ENCODE data around the gene PACRG. TPM values are rescaled to one million over a fixed set of nuclear protein-coding genes. Genes with fewer than 3 reads are reported as not detected.

PACRG gene
- total RNA-seq, 5 donors from 2014 or later (not counting 1 experiment from before 2014, with no cell fraction given) = 0.20 to 3.0 (median 1.2) TPM; not detected in 1

GRCh38 chr6:162712694-162713093 lies 15.1 kb upstream of the PACRG start:
- Histone ChIP-seq H3K27me3 (replicated peaks in 1 of 2; ENCODE audit: control insufficient read depth in 2 of 2, extremely low read depth in 1 of 2, insufficient read depth in 2 of 2, low read length in 1 of 2) (no peaks in the 10 kb centered on the region), H3K36me3 (ENCODE audit: control insufficient read depth in 2 of 2, extremely low read depth in 1 of 2, insufficient read depth in 1 of 2, low read length in 1 of 2) (no peaks in the 10 kb centered on the region), H3K27ac (ENCODE audit: low read length) (no peak overlapping the region), H3K4me1 (ENCODE audit: control insufficient read depth in 1 of 2, extremely low read depth in 1 of 2, insufficient read depth in 2 of 2, low read length in 2 of 2) (no peaks in the 10 kb centered on the region), H3K4me3 (ENCODE audit: control insufficient read depth in 1 of 2, extremely low read depth in 1 of 2, low read length in 1 of 2) (no peak overlapping the region), H3K9me3 (no peaks in the 10 kb centered on the region)
- ATAC-seq (replicated peaks in 1 of 4) (no peak), DNase-seq (no peak)
- no peak overlapping the region for H3K27ac Mint-ChIP-seq
- H3K27me3 Mint-ChIP-seq = no peaks in the 10 kb centered on the region
- no peak overlapping the region for H3K4me3 Mint-ChIP-seq
- CTCF ChIA-PET = no interaction called here
- H3K9me3 Mint-ChIP-seq = peaks cover 0 to 3% (median 0%) of the 10 kb centered on the region in 3 donors
- POLR2A ChIA-PET = no interaction called here
- peaks cover 17% of the 10 kb centered on the region for H3K36me3 Mint-ChIP-seq
- WGBS (ENCODE audit: insufficient coverage) = no CpG with 5 or more reads among the region's 2 CpGs
- H3K4me1 Mint-ChIP-seq = peaks cover 0 to 6% (median 0%) of the 10 kb centered on the region in 3 donors

- no peaks in the 10 kb centered on the region for H3K36me3 ChIP-seq (ENCODE audit: control insufficient read depth in 2 of 2, extremely low read depth in 1 of 2, insufficient read depth in 1 of 2, low read length in 1 of 2)
- ChIA-PET POLR2A (no interaction called here), CTCF (no interaction called here)
- 77% methylated on average over 4 of the region's 13 CpGs for WGBS (ENCODE audit: insufficient coverage)
- no peaks in the 10 kb centered on the region for H3K27me3 Mint-ChIP-seq
- H3K27ac Mint-ChIP-seq = no peak overlapping the region
- DNase-seq (no peak), ATAC-seq (replicated peaks in 1 of 4) (no peak)
- no peaks in the 10 kb centered on the region for H3K4me1 ChIP-seq (ENCODE audit: control insufficient read depth in 1 of 2, extremely low read depth in 1 of 2, insufficient read depth in 2 of 2, low read length in 2 of 2)
- H3K27ac ChIP-seq (ENCODE audit: low read length) = no peak overlapping the region
- peaks cover 0 to 6% (median 0%) of the 10 kb centered on the region in 3 donors for H3K4me1 Mint-ChIP-seq
- no peak overlapping the region for H3K4me3 Mint-ChIP-seq
- no peaks in the 10 kb centered on the region for H3K27me3 ChIP-seq (replicated peaks in 1 of 2; ENCODE audit: control insufficient read depth in 2 of 2, extremely low read depth in 1 of 2, insufficient read depth in 2 of 2, low read length in 1 of 2)
- peaks cover 0 to 6% (median 3%) of the 10 kb centered on the region in 3 donors for H3K9me3 Mint-ChIP-seq
- H3K9me3 ChIP-seq = no peaks in the 10 kb centered on the region
- no peak overlapping the region for H3K4me3 ChIP-seq (ENCODE audit: control insufficient read depth in 1 of 2, extremely low read depth in 1 of 2, low read length in 1 of 2)
- H3K36me3 Mint-ChIP-seq = peaks cover 18% of the 10 kb centered on the region
These were observed 13.6 kb upstream of the PACRG start for GRCh38 chr6:162713974-162714780.

- Mint-ChIP-seq H3K36me3 (peaks cover 14% of the 10 kb centered on the region), H3K9me3 (peaks cover 0 to 6% (median 3%) of the 10 kb centered on the region in 3 donors), H3K4me3 (no peak overlapping the region), H3K27me3 (no peaks in the 10 kb centered on the region), H3K27ac (no peak overlapping the region), H3K4me1 (peaks cover 0 to 6% (median 0%) of the 10 kb centered on the region in 3 donors)
- H3K9me3 ChIP-seq = no peaks in the 10 kb centered on the region
- no peak overlapping the region for H3K27ac ChIP-seq (ENCODE audit: low read length)
- 94% methylated on average over 6 of the region's 6 CpGs for WGBS (ENCODE audit: insufficient coverage)
- DNase-seq = no peak
- ChIA-PET CTCF (no interaction called here), POLR2A (no interaction called here)
- H3K27me3 ChIP-seq (replicated peaks in 1 of 2; ENCODE audit: control insufficient read depth in 2 of 2, extremely low read depth in 1 of 2, insufficient read depth in 2 of 2, low read length in 1 of 2) = no peaks in the 10 kb centered on the region
- ATAC-seq (replicated peaks in 1 of 4) = no peak
- no peaks in the 10 kb centered on the region for H3K36me3 ChIP-seq (ENCODE audit: control insufficient read depth in 2 of 2, extremely low read depth in 1 of 2, insufficient read depth in 1 of 2, low read length in 1 of 2)
- H3K4me1 ChIP-seq (ENCODE audit: control insufficient read depth in 1 of 2, extremely low read depth in 1 of 2, insufficient read depth in 2 of 2, low read length in 2 of 2) = no peaks in the 10 kb centered on the region
- no peak overlapping the region for H3K4me3 ChIP-seq (ENCODE audit: control insufficient read depth in 1 of 2, extremely low read depth in 1 of 2, low read length in 1 of 2)
These were observed 12.2 kb upstream of the PACRG start for GRCh38 chr6:162715601-162716000.

- peaks cover 8% of the 10 kb centered on the region for H3K36me3 Mint-ChIP-seq
- no peaks in the 10 kb centered on the region for H3K27me3 Mint-ChIP-seq
- H3K4me1 Mint-ChIP-seq = peaks cover 0 to 12% (median 0%) of the 10 kb centered on the region in 3 donors
- no peak overlapping the region for H3K27ac Mint-ChIP-seq
- Histone ChIP-seq H3K27me3 (replicated peaks in 1 of 2; ENCODE audit: control insufficient read depth in 2 of 2, extremely low read depth in 1 of 2, insufficient read depth in 2 of 2, low read length in 1 of 2) (no peaks in the 10 kb centered on the region), H3K36me3 (ENCODE audit: control insufficient read depth in 2 of 2, extremely low read depth in 1 of 2, insufficient read depth in 1 of 2, low read length in 1 of 2) (no peaks in the 10 kb centered on the region), H3K4me3 (ENCODE audit: control insufficient read depth in 1 of 2, extremely low read depth in 1 of 2, low read length in 1 of 2) (no peak overlapping the region), H3K27ac (ENCODE audit: low read length) (no peak overlapping the region), H3K9me3 (no peaks in the 10 kb centered on the region), H3K4me1 (ENCODE audit: control insufficient read depth in 1 of 2, extremely low read depth in 1 of 2, insufficient read depth in 2 of 2, low read length in 2 of 2) (no peaks in the 10 kb centered on the region)
- no peak overlapping the region for H3K4me3 Mint-ChIP-seq
- no peak for ATAC-seq (replicated peaks in 1 of 4)
- ChIA-PET CTCF (no interaction called here), POLR2A (no interaction called here)
- peaks cover 0 to 6% (median 3%) of the 10 kb centered on the region in 3 donors for H3K9me3 Mint-ChIP-seq
- WGBS (ENCODE audit: insufficient coverage) = no CpG with 5 or more reads among the region's 1 CpG
- DNase-seq = no peak
These were observed 8.2 kb upstream of the PACRG start for GRCh38 chr6:162719528-162719927.

GRCh38 chr6:162721404-162721687 lies 6.4 kb upstream of the PACRG start:
- ATAC-seq (replicated peaks in 1 of 4) (no peak), DNase-seq (no peak)
- Mint-ChIP-seq H3K27ac (no peak overlapping the region), H3K27me3 (peaks cover 0 to 3% of the 10 kb centered on the region in 2 donors), H3K36me3 (peaks cover 6% of the 10 kb centered on the region), H3K4me1 (peaks cover 0 to 12% (median 2%) of the 10 kb centered on the region in 3 donors), H3K4me3 (no peak overlapping the region), H3K9me3 (peaks cover 0 to 6% (median 3%) of the 10 kb centered on the region in 3 donors)
- POLR2A ChIA-PET = no interaction called here
- Histone ChIP-seq H3K27me3 (replicated peaks in 1 of 2; ENCODE audit: control insufficient read depth in 2 of 2, extremely low read depth in 1 of 2, insufficient read depth in 2 of 2, low read length in 1 of 2) (no peaks in the 10 kb centered on the region), H3K36me3 (ENCODE audit: control insufficient read depth in 2 of 2, extremely low read depth in 1 of 2, insufficient read depth in 1 of 2, low read length in 1 of 2) (no peaks in the 10 kb centered on the region), H3K27ac (ENCODE audit: low read length) (no peak overlapping the region), H3K9me3 (no peaks in the 10 kb centered on the region), H3K4me3 (ENCODE audit: control insufficient read depth in 1 of 2, extremely low read depth in 1 of 2, low read length in 1 of 2) (no peak overlapping the region), H3K4me1 (ENCODE audit: control insufficient read depth in 1 of 2, extremely low read depth in 1 of 2, insufficient read depth in 2 of 2, low read length in 2 of 2) (no peaks in the 10 kb centered on the region)
- CTCF ChIA-PET = no interaction called here
- 100% methylated on average over 1 of the region's 2 CpGs for WGBS (ENCODE audit: insufficient coverage)

GRCh38 chr6:162722226-162722625 lies 5.5 kb upstream of the PACRG start:
- Mint-ChIP-seq H3K4me3 (no peak overlapping the region), H3K4me1 (peaks cover 7 to 13% (median 9%) of the 10 kb centered on the region in 3 donors), H3K27me3 (peaks cover 0 to 5% of the 10 kb centered on the region in 2 donors), H3K36me3 (peaks cover 3% of the 10 kb centered on the region), H3K27ac (no peak overlapping the region), H3K9me3 (peaks cover 0 to 3% (median 3%) of the 10 kb centered on the region in 3 donors)
- ATAC-seq (replicated peaks in 1 of 4) (no peak), DNase-seq (no peak)
- H3K9me3 ChIP-seq = no peaks in the 10 kb centered on the region
- WGBS (ENCODE audit: insufficient coverage) = no CpG with 5 or more reads among the region's 2 CpGs
- H3K4me1 ChIP-seq (ENCODE audit: control insufficient read depth in 1 of 2, extremely low read depth in 1 of 2, insufficient read depth in 2 of 2, low read length in 2 of 2) = peaks cover 2 to 3% of the 10 kb centered on the region in 2 experiments
- no peaks in the 10 kb centered on the region for H3K36me3 ChIP-seq (ENCODE audit: control insufficient read depth in 2 of 2, extremely low read depth in 1 of 2, insufficient read depth in 1 of 2, low read length in 1 of 2)
- no peaks in the 10 kb centered on the region for H3K27me3 ChIP-seq (replicated peaks in 1 of 2; ENCODE audit: control insufficient read depth in 2 of 2, extremely low read depth in 1 of 2, insufficient read depth in 2 of 2, low read length in 1 of 2)
- CTCF ChIA-PET = no interaction called here
- POLR2A ChIA-PET = interaction anchor here in 1 of 2 donors (0.6 kb wide), 1 partner anchor 14 kb away, joined by 4 read pairs; no protein-coding TSS in a partner anchor
- H3K27ac ChIP-seq (ENCODE audit: low read length) = no peak overlapping the region
- H3K4me3 ChIP-seq (ENCODE audit: control insufficient read depth in 1 of 2, extremely low read depth in 1 of 2, low read length in 1 of 2) = no peak overlapping the region
